WTC11 (cell line): Measurements from ENCODE around the gene BBS4. TPM values are rescaled to one million over a fixed set of nuclear protein-coding genes. Genes with fewer than 3 reads are reported as not detected.
A peak's percentile ranks its signal among the peaks of the same experiment; 100 is the strongest.

Experiments used
- ATAC-seq: fragments of 200-7000 bp; cut with Tn5 transposase; 2 replicates; pipeline ENCODE4 v1.10.0; 2021; ENCODE audit warnings: mild to moderate bottlenecking, moderate library complexity
- CTCF ChIA-PET: fragments of 300-600 bp; sonication (Branson Sonifier 250); formaldehyde crosslinking; loops from one replicate; lab custom pipeline; 2021; ENCODE audit warnings: antibody characterized with exemption; lab: Charles Lee
- POLR2A ChIA-PET: fragments of 350-600 bp; sonication (Branson Sonifier 250); formaldehyde crosslinking; loops from one replicate; lab custom pipeline; 2021; ENCODE audit warnings: antibody characterized with exemption; lab: Charles Lee
- DNase-seq: peaks from one replicate; pipeline ENCODE4 v3.0.0; 2021; ENCODE audit warnings: low spot score
- H3K27ac Mint-ChIP-seq: 2 replicates; pipeline ENCODE4 v1.8.0; 2021; ENCODE audit warnings: mixed read lengths
- H3K27me3 Mint-ChIP-seq: 2 replicates; pipeline ENCODE4 v1.8.0; 2021; ENCODE audit warnings: low read depth, mild to moderate bottlenecking, moderate library complexity, mixed read lengths
- H3K36me3 Mint-ChIP-seq: 2 replicates; pipeline ENCODE4 v1.8.0; 2021; ENCODE audit warnings: mixed read lengths
- H3K4me1 Mint-ChIP-seq: 2 replicates; pipeline ENCODE4 v1.8.0; 2022; ENCODE audit warnings: mixed read lengths
- H3K4me3 Mint-ChIP-seq: 2 replicates; pipeline ENCODE4 v1.8.0; 2021; ENCODE audit warnings: mild to moderate bottlenecking, moderate library complexity, mixed read lengths
- H3K9me3 Mint-ChIP-seq: 2 replicates; pipeline ENCODE4 v1.8.0; 2021; ENCODE audit warnings: mixed read lengths
- ATF1 ChIP-seq: sonication (generic); formaldehyde crosslinking; IDR thresholded peaks from 2 replicates; pipeline ENCODE4 v1.8.1; 2023; ENCODE audit warnings: mild to moderate bottlenecking, moderate library complexity, missing genetic modification reagents
- CBFB ChIP-seq: sonication (generic); formaldehyde crosslinking; IDR thresholded peaks from 2 replicates; pipeline ENCODE4 v1.8.1; 2022; ENCODE audit warnings: mild to moderate bottlenecking, low read depth, missing genetic modification reagents
- CREM ChIP-seq: sonication (generic); formaldehyde crosslinking; IDR thresholded peaks from 2 replicates; pipeline ENCODE4 v1.8.1; 2022; ENCODE audit warnings: mild to moderate bottlenecking, missing genetic modification reagents, moderate library complexity
- EMX1 ChIP-seq: fragments of 250-450 bp; sonication (Bioruptor Pico); IDR thresholded peaks from 2 replicates; pipeline ENCODE4 v1.8.0; 2021; ENCODE audit warnings: mild to moderate bottlenecking
- FOXJ3 ChIP-seq: sonication (generic); formaldehyde crosslinking; IDR thresholded peaks from 2 replicates; pipeline ENCODE4 v1.9.0; 2021; ENCODE audit warnings: missing genetic modification reagents, mild to moderate bottlenecking, borderline replicate concordance
- FOXK1 ChIP-seq: sonication (generic); formaldehyde crosslinking; IDR thresholded peaks from 2 replicates; pipeline ENCODE4 v1.8.0; 2022; ENCODE audit warnings: mild to moderate bottlenecking, moderate library complexity, missing genetic modification reagents
- FOXP1 ChIP-seq: sonication (generic); formaldehyde crosslinking; IDR thresholded peaks from 2 replicates; pipeline ENCODE4 v1.8.0; 2022; ENCODE audit warnings: missing genetic modification reagents, mild to moderate bottlenecking, moderate library complexity, borderline replicate concordance
- IRF2 ChIP-seq: sonication (generic); formaldehyde crosslinking; IDR thresholded peaks from 2 replicates; pipeline ENCODE4 v1.8.0; 2022; ENCODE audit warnings: low read depth, missing genetic modification reagents, borderline replicate concordance
- JUN ChIP-seq: sonication (generic); formaldehyde crosslinking; IDR thresholded peaks from 2 replicates; pipeline ENCODE4 v1.8.0; 2023; ENCODE audit warnings: mild to moderate bottlenecking, missing genetic modification reagents
- KAT7 ChIP-seq: sonication (generic); formaldehyde crosslinking; IDR thresholded peaks from 2 replicates; pipeline ENCODE4 v1.8.1; 2023; ENCODE audit warnings: missing genetic modification reagents, mild to moderate bottlenecking, borderline replicate concordance
- NR1H2 ChIP-seq: sonication (generic); formaldehyde crosslinking; IDR thresholded peaks from 2 replicates; pipeline ENCODE4 v1.9.0; 2021; ENCODE audit warnings: mild to moderate bottlenecking, moderate library complexity, missing genetic modification reagents
- NR2C2 ChIP-seq: sonication (generic); formaldehyde crosslinking; IDR thresholded peaks from 2 replicates; pipeline ENCODE4 v1.8.0; 2022; ENCODE audit warnings: mild to moderate bottlenecking, missing genetic modification reagents
- PRDM15 ChIP-seq: sonication (generic); formaldehyde crosslinking; IDR thresholded peaks from 2 replicates; pipeline ENCODE4 v1.8.0; 2022; ENCODE audit warnings: missing genetic modification reagents
- PRRX2 ChIP-seq: fragments of 250-450 bp; sonication (Bioruptor Pico); IDR thresholded peaks from 2 replicates; pipeline ENCODE4 v1.8.0; 2021; ENCODE audit warnings: mild to moderate bottlenecking
- RORB ChIP-seq: fragments of 250-450 bp; sonication (Bioruptor Pico); IDR thresholded peaks from 2 replicates; pipeline ENCODE4 v1.9.0; 2021; ENCODE audit warnings: mild to moderate bottlenecking
- SOX15 ChIP-seq: fragments of 250-450 bp; sonication (Bioruptor Pico); IDR thresholded peaks from 2 replicates; pipeline ENCODE4 v1.9.0; 2021; ENCODE audit warnings: mild to moderate bottlenecking
- TEAD1 ChIP-seq: sonication (generic); formaldehyde crosslinking; IDR thresholded peaks from 2 replicates; pipeline ENCODE4 v1.8.0; 2022; ENCODE audit warnings: mild to moderate bottlenecking, missing genetic modification reagents
- TP53 ChIP-seq: sonication (generic); formaldehyde crosslinking; IDR thresholded peaks from 2 replicates; pipeline ENCODE4 v1.8.1; 2023; ENCODE audit warnings: mild to moderate bottlenecking, missing genetic modification reagents
- ZNF121 ChIP-seq: sonication (generic); formaldehyde crosslinking; IDR thresholded peaks from 2 replicates; pipeline ENCODE4 v1.8.0; 2023; ENCODE audit warnings: missing genetic modification reagents
- ZNF416 ChIP-seq: fragments of 250-450 bp; sonication (Bioruptor Pico); IDR thresholded peaks from 2 replicates; pipeline ENCODE4 v1.9.0; 2021; ENCODE audit warnings: mild to moderate bottlenecking, inconsistent platforms
- total RNA-seq: library from RNA; stranded (reverse); gene quantifications from 3 replicates; pipeline ENCODE4 v1.2.3, GENCODE V29; 2021
- TF ChIP-seq, protein P1 (sequence below): sonication (generic); formaldehyde crosslinking; IDR thresholded peaks from 2 replicates; pipeline ENCODE4 v1.8.1; 2022; ENCODE audit warnings: low read depth, missing genetic modification reagents, borderline replicate concordance
- TF ChIP-seq, protein P2 (sequence below): fragments of 250-450 bp; sonication (Bioruptor Pico); IDR thresholded peaks from 2 replicates; pipeline ENCODE4 v1.9.0; 2021; ENCODE audit warnings: mild to moderate bottlenecking
- TF ChIP-seq, protein P3 (sequence below): sonication (generic); formaldehyde crosslinking; IDR thresholded peaks from 2 replicates; pipeline ENCODE4 v1.8.0; 2023; ENCODE audit warnings: missing genetic modification reagents, mild to moderate bottlenecking, borderline replicate concordance
- TF ChIP-seq, protein P4 (sequence below): fragments of 250-450 bp; sonication (Bioruptor Pico); IDR thresholded peaks from 2 replicates; pipeline ENCODE4 v1.9.0; 2021; ENCODE audit warnings: moderate library complexity, mild to moderate bottlenecking, inconsistent platforms, borderline replicate concordance
- TF ChIP-seq, protein P5 (sequence below): sonication (generic); formaldehyde crosslinking; conservative IDR thresholded peaks from 2 replicates; pipeline ENCODE4 v1.8.1; 2022; ENCODE audit warnings: mild to moderate bottlenecking, missing genetic modification reagents

The BBS4 gene
- total RNA-seq, 1 experiment from 2014 or later, result 35.6 TPM

GRCh38 chr15:72680931-72681330 lies 5.1 kb upstream of the BBS4 start (continued):
- TF ChIP-seq, protein P1, sequence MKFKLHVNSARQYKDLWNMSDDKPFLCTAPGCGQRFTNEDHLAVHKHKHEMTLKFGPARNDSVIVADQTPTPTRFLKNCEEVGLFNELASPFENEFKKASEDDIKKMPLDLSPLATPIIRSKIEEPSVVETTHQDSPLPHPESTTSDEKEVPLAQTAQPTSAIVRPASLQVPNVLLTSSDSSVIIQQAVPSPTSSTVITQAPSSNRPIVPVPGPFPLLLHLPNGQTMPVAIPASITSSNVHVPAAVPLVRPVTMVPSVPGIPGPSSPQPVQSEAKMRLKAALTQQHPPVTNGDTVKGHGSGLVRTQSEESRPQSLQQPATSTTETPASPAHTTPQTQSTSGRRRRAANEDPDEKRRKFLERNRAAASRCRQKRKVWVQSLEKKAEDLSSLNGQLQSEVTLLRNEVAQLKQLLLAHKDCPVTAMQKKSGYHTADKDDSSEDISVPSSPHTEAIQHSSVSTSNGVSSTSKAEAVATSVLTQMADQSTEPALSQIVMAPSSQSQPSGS, result no peak
- no peak for TF ChIP-seq CREM
- no peak for TF ChIP-seq TP53
- TF ChIP-seq NR1H2 (CRISPR knock-in tag), result no peak
- TF ChIP-seq EMX1 (CRISPR knock-in tag), result no peak
- no peak for TF ChIP-seq CBFB (CRISPR knock-in tag)

GRCh38 chr15:72682772-72683171 lies 3.2 kb upstream of the BBS4 start:
- Mint-ChIP-seq H3K4me1 (peaks cover 14% of the 10 kb centered on the region), H3K27ac (peak overlapping the region; percentile 54), H3K4me3 (no peak overlapping the region), H3K36me3 (no peaks in the 10 kb centered on the region), H3K27me3 (no peaks in the 10 kb centered on the region; the same call in 1 of the 2 replicates), H3K9me3 (no peaks in the 10 kb centered on the region)
- ATAC-seq, result no peak
- CTCF ChIA-PET, result interaction anchor here (1.1 to 4.9 kb wide), 3 partner anchors 12 to 83 kb away, joined by 5 to 26 read pairs (median 6); no protein-coding TSS in a partner anchor
- no peak for TF ChIP-seq NR2C2 (CRISPR knock-in tag)
- no peak for TF ChIP-seq TEAD1 (CRISPR knock-in tag)
- no peak for TF ChIP-seq KAT7 (CRISPR knock-in tag)
- TF ChIP-seq ZNF121 (CRISPR knock-in tag), result no peak
- no peak for TF ChIP-seq PRDM15 (CRISPR knock-in tag)
- TF ChIP-seq FOXP1, result no peak
- TF ChIP-seq SOX15 (CRISPR knock-in tag), result no peak
- TF ChIP-seq FOXK1 (CRISPR knock-in tag), result no peak
- TF ChIP-seq RORB (CRISPR knock-in tag), result no peak
- no peak for TF ChIP-seq JUN
- TF ChIP-seq, protein P2, sequence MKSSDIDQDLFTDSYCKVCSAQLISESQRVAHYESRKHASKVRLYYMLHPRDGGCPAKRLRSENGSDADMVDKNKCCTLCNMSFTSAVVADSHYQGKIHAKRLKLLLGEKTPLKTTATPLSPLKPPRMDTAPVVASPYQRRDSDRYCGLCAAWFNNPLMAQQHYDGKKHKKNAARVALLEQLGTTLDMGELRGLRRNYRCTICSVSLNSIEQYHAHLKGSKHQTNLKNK (CRISPR knock-in tag), result no peak
- no peak for TF ChIP-seq FOXJ3 (CRISPR knock-in tag)
- TF ChIP-seq, protein P3, sequence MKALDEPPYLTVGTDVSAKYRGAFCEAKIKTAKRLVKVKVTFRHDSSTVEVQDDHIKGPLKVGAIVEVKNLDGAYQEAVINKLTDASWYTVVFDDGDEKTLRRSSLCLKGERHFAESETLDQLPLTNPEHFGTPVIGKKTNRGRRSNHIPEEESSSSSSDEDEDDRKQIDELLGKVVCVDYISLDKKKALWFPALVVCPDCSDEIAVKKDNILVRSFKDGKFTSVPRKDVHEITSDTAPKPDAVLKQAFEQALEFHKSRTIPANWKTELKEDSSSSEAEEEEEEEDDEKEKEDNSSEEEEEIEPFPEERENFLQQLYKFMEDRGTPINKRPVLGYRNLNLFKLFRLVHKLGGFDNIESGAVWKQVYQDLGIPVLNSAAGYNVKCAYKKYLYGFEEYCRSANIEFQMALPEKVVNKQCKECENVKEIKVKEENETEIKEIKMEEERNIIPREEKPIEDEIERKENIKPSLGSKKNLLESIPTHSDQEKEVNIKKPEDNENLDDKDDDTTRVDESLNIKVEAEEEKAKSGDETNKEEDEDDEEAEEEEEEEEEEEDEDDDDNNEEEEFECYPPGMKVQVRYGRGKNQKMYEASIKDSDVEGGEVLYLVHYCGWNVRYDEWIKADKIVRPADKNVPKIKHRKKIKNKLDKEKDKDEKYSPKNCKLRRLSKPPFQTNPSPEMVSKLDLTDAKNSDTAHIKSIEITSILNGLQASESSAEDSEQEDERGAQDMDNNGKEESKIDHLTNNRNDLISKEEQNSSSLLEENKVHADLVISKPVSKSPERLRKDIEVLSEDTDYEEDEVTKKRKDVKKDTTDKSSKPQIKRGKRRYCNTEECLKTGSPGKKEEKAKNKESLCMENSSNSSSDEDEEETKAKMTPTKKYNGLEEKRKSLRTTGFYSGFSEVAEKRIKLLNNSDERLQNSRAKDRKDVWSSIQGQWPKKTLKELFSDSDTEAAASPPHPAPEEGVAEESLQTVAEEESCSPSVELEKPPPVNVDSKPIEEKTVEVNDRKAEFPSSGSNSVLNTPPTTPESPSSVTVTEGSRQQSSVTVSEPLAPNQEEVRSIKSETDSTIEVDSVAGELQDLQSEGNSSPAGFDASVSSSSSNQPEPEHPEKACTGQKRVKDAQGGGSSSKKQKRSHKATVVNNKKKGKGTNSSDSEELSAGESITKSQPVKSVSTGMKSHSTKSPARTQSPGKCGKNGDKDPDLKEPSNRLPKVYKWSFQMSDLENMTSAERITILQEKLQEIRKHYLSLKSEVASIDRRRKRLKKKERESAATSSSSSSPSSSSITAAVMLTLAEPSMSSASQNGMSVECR, result no peak
- TF ChIP-seq PRRX2, result no peak
- no peak for TF ChIP-seq ATF1 (CRISPR knock-in tag)
- TF ChIP-seq, protein P4, sequence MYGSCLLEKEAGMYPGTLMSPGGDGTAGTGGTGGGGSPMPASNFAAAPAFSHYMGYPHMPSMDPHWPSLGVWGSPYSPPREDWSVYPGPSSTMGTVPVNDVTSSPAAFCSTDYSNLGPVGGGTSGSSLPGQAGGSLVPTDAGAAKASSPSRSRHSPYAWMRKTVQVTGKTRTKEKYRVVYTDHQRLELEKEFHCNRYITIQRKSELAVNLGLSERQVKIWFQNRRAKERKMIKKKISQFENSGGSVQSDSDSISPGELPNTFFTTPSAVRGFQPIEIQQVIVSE (CRISPR knock-in tag), result no peak
- no peak for TF ChIP-seq ZNF416 (CRISPR knock-in tag)
- TF ChIP-seq, protein P5, sequence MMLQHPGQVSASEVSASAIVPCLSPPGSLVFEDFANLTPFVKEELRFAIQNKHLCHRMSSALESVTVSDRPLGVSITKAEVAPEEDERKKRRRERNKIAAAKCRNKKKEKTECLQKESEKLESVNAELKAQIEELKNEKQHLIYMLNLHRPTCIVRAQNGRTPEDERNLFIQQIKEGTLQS, result no peak
- TF ChIP-seq IRF2, result no peak
- POLR2A ChIA-PET, result no interaction called here
- DNase-seq, result no peak
